Measurements from ENCODE around the gene AJAP1.

DNA sequence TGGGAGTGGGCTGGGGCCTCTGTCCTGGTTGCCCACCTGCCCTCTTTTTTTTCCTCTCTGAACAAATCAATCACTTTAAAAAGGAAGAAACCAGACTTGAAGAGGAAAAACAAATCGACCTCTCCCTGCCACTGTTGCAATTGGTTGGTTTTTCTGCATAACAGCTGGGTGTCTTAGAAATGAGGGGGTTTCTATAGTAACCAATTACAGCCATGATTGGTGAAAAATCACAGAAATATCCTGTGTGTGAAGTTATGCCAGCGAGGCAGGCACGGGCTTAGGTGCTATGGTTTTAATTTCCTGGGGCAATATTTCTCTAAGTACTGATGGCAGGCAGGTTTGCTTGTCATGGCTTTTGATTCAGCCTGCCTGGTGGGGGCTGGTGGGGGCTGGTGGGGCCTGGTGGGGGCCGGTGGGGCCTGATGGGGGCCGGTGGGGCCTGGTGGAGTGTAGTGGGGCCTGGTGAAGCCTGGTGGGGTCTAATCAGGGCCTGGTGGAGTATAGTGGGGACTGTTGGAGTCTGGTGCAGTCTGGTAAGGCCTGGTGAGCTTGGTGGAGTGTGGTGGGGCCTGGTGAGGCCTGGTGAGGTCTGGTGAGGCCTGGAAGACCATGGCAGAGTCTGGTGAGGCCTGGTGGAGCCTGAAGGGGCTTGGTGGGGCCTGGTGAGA, 54.6 kb downstream of the AJAP1 start:
- TF ChIP-seq TEAD4 (IDR thresholded peaks at IDR 0.05; ENCODE audit: low read depth, low read length) (no peak), POLR2AphosphoS5 (IDR thresholded peaks at IDR 0.05; ENCODE audit: low read depth, low read length) (no peak), SP1 (IDR thresholded peaks at IDR 0.05; ENCODE audit: low read depth, low read length) (no peak), POLR2A (IDR thresholded peaks at IDR 0.05; ENCODE audit: control extremely low read depth in 1 of 2, low read depth in 2 of 2, low read length in 2 of 2) (no peak), EZH2 (IDR thresholded peaks at IDR 0.05; ENCODE audit: low read depth, low read length, severe bottlenecking) (no peak), CTCF (IDR thresholded peaks at IDR 0.05; ENCODE audit: control extremely low read depth in 1 of 3, insufficient read depth in 1 of 3, low read depth in 1 of 3, low read length in 3 of 3) (no peak), EGR1 (IDR thresholded peaks at IDR 0.05; ENCODE audit: borderline replicate concordance, low read depth, low read length) (no peak), CEBPB (IDR thresholded peaks at IDR 0.05; ENCODE audit: low read depth, low read length) (no peak), POU5F1 (IDR thresholded peaks at IDR 0.05; ENCODE audit: low read depth, low read length) (no peak), SP2 (IDR thresholded peaks at IDR 0.05; ENCODE audit: low read length) (no peak), TAF1 (IDR thresholded peaks at IDR 0.05; ENCODE audit: low read depth, low read length) (no peak), YY1 (IDR thresholded peaks at IDR 0.05; ENCODE audit: low read depth, low read length) (no peak), SIN3A (conservative IDR thresholded peaks at IDR 0.05 in 1 of 2, IDR thresholded peaks at IDR 0.05 in 1 of 2; ENCODE audit: low read depth in 1 of 2, low read length in 2 of 2) (no peak)

Data from H1 (cell line).